CD4-positive, alpha-beta T cell treated with Interferon alpha-2 for 1 hour (primary cell): ENCODE data around the gene FOXA2.

ENCODE experiments used
- DNase-seq, 2 donors: peaks; one replicate each; pipeline ENCODE4 v3.0.0-alpha.2; 2020 to 2022

Gene FOXA2

DNA sequence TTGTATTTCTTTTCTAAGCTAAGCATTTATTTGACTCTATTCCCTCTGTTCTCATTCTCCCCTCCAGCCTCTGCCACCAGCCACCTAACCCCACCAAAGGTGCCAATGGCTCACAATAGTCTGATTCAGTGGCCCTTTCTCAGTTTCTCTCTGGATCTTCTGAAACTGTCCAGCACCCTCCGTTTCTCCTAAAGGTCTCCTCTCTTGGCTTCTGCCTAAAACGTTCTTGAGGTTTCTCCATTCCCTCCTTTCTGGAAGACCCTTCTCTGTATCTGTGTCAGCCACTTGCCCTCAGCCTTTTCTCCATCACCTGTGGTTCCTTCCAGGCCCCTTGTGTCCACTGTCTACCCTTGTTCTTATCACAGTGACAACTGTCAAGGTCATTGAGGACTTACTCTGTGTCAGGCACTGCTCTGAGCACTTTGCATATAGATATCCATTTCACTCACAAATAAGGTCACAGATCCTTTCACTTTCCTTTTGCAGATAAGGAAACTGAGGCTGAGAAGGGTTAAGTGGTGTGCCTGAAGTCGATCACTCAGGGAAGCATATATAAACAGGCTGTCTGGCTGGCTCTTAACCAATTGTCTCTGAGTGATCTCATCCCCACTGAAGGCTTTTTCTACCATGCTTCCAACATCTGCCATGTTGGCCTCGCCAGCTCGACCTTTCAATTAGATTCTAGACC, 48.1 kb downstream of the FOXA2 start:
- no peak for DNase-seq

DNA sequence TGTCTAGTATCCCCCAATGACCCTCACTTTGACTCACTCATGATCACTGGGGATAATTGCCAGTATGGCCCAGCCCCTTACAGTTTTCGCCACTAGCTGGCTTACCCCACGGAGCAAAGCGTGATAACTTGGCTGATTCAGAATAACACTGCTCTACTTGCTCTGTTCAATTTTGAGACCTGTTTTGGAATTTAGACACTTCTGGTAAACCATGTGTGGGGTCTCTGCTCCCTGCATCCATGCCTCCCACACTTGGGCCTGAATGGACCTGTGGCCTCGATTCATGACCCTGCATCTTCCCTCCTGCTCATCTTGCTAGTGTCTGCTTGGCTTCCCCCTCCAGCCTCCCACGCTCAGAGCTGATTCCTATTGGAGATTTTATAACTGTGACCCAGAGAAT, 48.9 kb downstream of the FOXA2 start:
- no peak for DNase-seq

DNA sequence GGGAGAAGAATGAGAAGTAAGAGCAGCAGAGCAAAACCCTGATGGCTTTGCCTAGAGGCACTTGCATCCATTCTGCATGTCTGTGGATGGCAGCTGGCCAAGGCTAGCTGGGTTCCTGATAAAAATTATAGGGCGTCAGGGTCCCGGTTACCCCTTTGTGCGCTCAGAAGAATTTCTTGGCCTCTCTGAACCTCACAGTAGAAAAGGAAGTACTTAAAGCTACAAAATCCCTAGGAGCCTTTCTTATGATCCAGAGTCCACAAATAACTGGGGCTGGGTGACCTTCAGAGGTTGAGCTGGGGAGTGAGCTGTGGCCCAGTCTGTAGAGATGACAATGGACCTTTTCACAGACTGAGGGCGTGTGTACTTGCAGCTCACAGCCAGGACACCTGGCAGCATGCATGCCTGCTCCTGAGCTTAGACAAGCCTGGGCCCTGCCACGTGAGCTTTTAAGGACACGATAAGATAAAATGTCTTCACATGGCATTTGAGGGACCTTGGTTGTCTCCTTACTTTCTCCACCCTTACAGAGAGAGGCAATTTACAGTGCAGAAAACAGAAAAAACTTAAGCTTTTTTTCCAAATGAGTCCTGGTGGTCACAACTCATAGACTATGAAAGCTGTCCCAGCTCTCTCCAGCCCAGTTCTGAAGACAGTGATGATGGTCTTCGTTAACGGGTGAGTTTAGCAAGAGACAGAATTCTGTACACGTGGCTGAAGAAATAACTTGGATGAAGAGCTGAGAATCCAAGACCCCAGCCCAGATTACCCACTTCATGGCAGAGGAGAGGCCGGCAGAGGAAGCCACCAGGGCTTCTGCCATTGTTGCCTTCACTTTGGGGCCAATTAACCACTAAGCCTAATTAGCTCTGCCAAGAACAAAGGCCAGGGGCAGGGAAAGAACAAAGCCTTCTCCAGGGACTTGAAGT, 50.3 kb downstream of the FOXA2 start:
- no peak for DNase-seq

DNA sequence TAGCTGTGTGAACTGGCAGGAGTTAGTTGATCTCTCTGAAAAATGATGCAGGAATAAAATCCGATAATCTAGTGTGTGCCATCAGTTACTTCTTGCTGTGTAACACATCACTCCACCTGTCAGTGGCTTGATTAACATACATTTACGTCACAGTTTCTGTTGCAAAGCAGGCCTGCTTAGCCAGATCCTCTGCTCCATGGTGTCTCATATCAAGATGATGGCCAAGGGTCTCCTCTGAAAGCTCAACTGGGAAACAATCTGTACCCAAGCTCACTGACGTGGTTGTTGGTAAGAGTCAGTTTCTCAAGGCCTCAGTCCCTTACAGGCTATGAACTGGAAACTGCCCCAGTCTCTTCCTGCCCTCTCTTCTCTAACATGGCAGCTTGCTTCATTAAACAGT, 51.8 kb downstream of the FOXA2 start:
- DNase-seq = no peak

DNA sequence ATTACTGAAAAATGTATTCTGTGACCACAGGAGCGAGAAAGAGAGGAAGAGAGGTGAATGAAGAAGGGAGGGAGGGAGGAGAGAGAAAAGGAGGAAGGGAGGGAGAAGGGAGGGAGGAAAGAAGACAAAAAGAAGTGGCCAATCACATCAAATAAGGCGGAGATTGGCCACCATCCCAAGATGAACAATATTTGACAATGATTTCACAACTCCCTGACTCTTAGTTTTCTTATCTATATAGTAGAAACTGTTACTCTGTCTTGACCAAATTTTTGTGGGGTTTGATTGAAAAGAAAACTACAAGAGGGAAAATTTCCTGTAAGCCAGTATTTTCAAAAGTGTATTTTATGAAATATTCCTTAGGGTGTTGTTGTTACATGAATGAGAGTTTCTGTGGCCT, 52.6 kb downstream of the FOXA2 start:
- DNase-seq = no peak

DNA sequence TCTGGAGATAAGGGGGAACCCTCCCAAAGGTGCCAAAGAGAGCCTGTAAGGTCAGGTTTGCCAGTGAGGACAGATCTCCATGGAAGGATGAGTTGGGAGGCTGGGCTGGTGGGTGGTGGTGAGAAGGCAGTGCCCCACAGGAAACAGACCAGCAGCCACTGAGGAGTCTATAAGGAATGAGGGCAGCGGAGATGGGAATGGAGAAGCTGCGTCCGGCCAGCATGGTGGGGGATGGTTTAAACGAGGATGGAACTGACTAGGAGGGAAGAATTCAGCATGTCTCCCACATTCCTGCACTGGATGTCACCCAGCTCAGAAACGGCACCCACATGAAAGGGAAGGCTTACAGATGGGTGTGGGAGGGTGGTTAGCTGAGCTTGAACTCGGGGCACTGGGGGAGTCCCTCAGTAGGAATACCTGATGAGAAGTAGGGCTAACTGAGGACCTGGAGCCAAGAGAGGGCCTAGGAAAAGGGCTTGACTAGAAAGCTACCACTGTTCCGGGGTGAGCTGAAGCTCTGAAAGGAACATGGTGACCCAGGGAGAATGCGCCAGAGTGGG, 53.2 kb downstream of the FOXA2 start:
- DNase-seq = no peak
